ENCODE results near the gene LDLRAD3.
A peak's percentile ranks its signal among the peaks of the same experiment; 100 is the strongest.

LDLRAD3 gene

GRCh38 chr11:36274414-36274813 lies 330.6 kb downstream of the LDLRAD3 start:
- no peak for DNase-seq (ENCODE audit: low spot score)
- CTCF ChIA-PET: interaction anchor here (0.8 kb wide), 1 partner anchor 8 kb away, joined by 4 read pairs; no protein-coding TSS in a partner anchor
- POLR2A ChIA-PET (ENCODE audit: low non-redundant PET): no interaction called here
- no peak for TF ChIP-seq CTCF (conservative IDR thresholded peaks at IDR 0.05; ENCODE audit: low read depth)
- no peak overlapping the region for H3K27ac ChIP-seq

- no peak for TF ChIP-seq CTCF (conservative IDR thresholded peaks at IDR 0.05; ENCODE audit: low read depth)
- DNase-seq (ENCODE audit: low spot score): no peak
- ChIA-PET POLR2A (ENCODE audit: low non-redundant PET) (no interaction called here), CTCF (interaction anchor here (0.7 to 1.4 kb wide), 4 partner anchors 13 to 457 kb away, joined by 4 to 5 read pairs (median 4); no protein-coding TSS in a partner anchor)
- no peak overlapping the region for H3K27ac ChIP-seq
Measured at GRCh38 chr11:36278531-36279282, 334.8 kb downstream of the LDLRAD3 start.

DNA sequence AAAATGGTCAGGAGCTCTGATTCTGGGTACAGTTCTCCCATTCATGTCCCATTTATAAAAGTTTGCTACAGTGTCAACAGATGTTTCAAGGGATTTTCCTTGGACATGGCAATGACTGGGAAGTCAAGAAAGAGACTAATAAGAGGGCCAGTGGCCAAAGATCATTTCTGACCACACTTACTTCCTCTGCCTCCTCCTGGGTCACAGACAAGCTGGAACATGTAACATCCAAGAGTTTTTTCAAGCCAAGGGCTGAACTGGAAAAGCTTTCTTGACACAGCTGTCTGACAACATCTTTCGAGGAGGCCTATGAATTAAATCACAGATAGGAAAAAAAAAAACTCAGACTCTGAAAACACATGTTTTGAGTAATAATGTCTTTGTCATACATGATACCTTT lies 336.7 kb downstream of the LDLRAD3 start:
- no peak overlapping the region for H3K27ac ChIP-seq
- TF ChIP-seq CTCF (conservative IDR thresholded peaks at IDR 0.05; ENCODE audit: low read depth): no peak
- DNase-seq (ENCODE audit: low spot score): peak; percentile 28
- CTCF ChIA-PET: interaction anchor here (0.6 kb wide), 1 partner anchor 9 kb away, joined by 3 read pairs; no protein-coding TSS in a partner anchor
- POLR2A ChIA-PET (ENCODE audit: low non-redundant PET): interaction anchor here (0.6 kb wide), 1 partner anchor 84 kb away, joined by 4 read pairs; no protein-coding TSS in a partner anchor
